GM10847 (cell line): ENCODE measurements around the gene CFAP58.

Experiments used
- POLR2A ChIP-seq: IDR thresholded peaks from 2 replicates; pipeline ENCODE4 v1.6.1; 2011; ENCODE audit not compliant: insufficient read length; ENCODE audit errors: extremely low read depth

CFAP58 gene

DNA sequence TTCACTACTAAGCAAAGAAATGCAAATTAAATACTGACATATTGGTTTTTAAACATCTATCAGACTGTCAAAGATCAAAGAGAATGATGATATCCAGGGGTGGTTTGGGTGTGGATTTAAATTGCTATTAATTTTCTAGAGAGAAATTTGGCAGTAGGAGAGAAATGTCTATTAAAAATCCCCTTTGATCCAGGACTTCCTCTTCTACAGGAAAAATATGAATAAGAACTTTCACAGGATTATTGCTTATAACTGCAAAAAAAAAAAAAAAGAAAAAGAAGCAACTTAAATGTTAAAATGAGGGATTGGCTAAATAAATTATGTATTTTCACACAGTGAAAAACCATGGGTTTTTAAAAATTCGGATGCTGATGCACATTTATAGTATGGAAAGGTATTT lies 21.0 kb downstream of the CFAP58 start:
- no peak for TF ChIP-seq POLR2A

DNA sequence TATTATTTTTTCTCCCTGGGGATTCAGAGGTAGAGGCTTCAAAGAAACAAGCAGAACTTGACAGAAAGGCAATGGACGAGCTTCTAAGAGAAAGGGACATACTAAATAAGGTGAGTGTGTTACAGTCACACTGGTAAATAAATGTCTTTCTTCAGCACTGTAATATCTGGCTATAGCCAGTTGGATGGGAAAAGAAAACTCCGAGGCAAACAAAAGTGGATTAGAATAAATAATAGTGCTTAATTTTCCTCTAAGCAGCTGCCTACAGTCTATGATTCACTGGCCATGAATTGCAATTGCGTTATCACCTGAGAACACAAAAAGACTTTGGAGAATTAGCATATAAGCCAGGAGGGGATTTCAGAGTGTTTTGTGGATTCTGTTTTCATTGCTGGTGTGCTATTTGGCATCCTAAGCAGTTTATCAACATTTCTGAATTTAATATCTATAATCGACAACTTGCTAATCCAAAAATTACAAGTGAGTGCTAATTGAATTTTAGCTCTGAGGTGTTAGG lies 23.2 kb downstream of the CFAP58 start:
- no peak for TF ChIP-seq POLR2A

DNA sequence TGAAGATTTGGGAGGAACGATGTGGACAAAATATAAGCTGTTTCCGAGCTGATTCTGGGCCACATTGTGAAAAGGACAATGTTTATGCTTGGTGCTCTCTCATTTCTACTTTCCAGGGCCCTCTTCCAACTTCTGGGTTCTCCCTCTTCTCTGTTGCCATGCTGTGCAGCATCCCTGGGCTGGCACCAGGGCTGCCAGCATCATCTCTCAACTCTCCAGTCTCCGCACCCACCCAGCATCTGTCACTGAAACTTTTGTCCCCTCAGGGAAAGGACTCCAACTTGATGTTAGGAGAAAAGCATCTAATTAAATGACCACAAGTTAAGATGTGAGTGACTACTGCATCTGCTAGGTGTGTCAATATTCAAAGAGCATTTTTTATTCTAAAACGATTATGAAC lies 26.7 kb downstream of the CFAP58 start:
- no peak for TF ChIP-seq POLR2A

DNA sequence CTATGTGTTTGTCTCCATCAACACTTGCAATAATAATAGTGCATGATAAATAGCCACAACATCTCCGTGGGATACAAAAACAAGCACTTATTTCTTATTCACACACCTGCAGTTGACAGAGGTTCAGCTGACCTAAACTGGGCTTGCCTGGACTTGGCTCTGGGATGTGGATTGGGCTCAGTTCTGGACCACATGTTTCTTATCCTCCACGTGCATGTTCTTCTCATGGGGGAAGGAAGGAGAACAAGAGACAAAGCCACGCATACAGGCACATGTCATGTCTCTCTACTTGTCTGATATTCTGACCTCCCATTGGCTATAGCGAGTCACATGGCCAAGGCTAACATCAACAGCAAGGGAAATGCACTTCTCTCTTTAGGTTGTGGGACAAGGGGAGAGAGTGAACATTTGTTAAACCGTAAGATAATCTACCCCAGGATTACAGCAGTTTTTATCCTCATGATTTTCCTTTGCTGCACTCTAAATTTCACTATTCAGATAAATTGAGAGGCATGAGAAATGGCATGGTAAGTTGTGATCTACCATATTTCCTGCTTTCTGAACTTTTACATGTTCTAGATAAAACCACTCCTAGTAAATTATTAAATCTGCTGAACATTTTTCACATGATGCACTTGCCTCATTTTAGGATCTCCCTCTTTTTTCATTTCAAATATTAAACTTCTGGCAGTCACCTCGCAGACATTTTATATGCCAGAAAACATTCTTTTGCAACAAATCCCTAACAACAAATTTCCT lies 33.7 kb downstream of the CFAP58 start:
- TF ChIP-seq POLR2A = no peak

DNA sequence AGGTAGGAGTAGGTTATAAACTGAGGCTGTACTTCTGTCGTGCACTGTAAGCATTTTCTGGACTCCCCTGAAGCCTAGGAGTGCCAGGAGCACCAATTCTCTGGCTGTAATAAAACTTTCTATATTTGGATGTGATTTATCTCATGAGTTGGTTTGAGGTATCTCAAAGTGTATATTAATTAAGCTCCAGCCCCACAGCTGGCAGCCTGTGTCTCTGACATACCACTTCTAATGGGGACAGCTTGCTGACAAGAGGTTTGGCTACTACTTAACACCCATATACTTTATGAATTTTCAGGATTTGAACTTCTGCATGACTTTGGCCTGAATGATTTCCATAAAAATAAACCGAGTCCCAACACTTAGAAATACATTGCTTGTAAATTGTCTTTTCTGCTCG lies 35.2 kb downstream of the CFAP58 start:
- no peak for TF ChIP-seq POLR2A

DNA sequence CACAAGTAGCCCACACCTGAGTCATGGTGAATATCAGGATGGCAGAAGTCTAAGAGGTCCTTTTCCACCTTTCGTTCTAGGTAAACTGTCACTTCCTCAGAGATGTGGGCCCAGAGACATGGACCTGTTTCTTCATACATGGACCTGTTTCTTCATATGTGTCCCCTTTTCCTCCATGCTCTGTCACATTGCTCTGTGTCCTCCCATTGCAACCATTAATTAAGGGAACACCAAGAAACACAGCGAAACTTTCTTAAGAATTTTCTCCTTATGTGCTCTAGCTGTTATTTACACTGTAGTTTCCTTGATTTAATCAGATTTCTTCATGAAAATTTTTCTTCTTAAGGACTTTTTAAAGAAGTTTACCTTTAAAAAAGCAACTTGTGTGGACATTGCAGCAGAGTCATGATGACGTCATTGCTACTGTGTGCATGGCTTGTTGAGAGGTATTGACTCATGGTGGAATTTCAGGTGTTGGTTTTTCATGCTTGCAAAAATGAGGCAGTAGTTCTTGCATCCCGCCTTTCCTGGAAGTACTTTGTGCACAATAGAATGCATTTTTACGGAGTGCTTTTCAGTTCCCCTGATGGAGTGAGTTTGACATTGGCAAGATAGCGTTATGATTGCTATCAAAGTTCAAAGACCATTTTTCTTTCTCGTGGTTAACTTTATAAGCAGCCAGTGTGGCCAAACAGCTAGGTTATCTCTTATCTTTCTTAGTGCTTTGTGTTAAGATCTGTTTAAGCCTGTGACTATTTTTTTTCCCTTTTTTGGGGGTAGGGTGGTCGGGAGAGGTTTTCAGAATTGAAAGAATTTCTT lies 37.7 kb downstream of the CFAP58 start:
- TF ChIP-seq POLR2A = no peak

DNA sequence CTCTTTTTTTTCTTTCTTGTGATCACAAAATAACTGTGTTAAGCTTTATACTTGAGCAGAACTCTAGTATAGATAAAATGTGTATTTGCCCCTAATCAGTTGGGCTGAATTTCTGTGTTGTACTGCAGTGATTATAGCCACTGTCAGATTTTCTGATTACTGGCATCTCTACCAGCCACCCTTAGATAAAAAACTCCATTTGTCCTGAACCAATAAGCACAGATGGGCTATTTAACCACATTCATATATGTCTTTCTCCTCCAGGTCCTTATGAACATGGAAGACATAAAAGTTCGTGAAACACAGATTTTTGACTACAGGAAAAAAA lies 38.3 kb downstream of the CFAP58 start:
- no peak for TF ChIP-seq POLR2A

DNA sequence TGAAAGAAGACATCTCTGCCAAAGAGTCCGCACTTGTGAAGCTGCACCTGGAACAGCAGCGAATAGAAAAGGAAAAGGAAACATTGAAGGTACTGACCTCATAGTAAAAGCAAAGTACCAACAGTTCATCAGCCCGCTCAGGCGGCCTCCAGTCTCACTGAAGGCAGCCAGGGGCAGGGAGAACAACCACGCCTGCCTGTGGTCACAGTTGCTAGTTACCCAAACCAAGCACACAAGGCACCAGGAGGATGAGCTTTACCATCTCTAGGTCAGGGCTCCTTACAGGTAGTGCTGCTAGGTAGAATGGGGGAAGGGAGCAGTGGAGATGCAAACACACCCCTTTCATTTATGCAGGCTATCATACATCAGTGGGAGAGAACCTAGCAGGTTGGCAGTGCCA lies 39.8 kb downstream of the CFAP58 start:
- TF ChIP-seq POLR2A = no peak

DNA sequence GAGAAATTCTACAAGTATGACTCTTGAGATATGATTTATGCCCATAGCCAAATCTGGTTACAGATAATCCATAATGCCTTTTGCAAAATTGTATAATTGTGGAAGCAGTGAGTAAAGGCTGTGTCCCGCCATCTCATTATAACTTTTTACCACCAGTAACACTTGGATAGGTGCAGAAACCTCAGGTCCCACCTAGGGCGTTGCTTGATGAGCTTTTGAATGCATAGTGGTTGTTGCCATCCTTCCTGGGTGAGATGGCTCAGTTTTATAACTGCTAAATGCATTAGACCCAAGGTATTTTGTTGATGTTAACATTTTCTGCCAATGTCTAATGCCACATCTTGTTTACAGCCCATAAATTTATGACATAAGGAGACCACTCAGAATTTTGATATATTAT lies 42.9 kb downstream of the CFAP58 start:
- TF ChIP-seq POLR2A = no peak

DNA sequence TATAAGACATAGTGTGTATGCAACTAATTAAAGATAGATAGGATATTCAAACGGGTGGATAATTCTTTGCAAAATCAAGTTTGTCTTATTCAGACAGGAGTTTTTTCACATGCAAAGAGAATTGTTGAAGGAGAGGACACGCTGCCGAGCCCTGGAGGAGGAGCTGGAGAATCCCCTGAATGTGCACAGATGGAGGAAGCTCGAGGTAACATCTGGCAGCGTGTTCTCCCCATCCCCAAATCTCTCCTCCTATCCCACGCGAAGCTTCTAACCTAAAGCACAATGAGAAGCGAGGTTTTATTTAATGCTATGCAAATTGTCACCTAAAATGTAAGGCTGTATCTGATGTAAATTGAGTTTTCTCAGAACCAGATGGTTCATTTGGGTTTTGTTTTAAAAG lies 50.0 kb downstream of the CFAP58 start:
- no peak for TF ChIP-seq POLR2A

DNA sequence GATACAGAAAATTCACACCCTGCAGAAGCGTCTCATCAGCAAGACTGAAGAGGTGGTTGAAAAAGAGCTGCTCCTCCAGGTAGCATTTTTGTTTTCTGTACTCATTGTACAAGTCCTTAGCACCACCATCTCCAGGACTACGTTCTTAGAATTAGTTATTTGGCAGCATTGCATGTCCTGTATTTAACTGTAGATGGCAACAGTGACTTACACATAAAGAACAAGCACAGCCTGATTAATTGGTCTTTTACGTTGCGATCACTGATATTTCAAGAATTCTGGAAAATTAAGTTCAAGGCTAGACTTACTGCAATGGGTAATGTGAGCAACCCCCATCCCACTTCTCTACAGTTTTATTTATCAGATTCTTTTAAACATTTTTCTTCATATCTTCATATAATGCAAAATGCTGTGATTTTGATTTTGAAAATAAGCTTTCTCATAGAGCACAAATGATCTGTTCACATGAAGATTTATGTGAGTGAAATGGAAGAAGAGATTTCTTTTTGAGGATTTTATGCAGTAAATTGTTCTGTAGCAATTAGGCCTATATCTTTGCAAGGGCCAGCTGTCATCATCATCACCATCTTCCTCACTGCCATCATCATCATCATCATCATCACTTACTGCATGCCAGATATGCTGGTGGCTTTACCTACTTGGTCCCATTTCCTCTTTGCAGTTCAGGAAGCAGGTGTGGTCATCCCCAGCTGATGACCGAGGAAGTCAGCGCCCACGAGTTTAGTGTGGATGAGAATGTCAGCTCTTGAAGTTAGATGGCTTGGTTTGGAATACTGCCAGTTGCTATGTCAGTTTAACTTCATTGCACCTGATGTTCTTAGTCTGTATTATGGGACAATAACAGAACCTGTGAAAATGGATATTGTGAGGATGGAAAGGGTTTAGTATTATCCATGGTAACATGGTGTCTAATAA lies 53.4 kb downstream of the CFAP58 start:
- no peak for TF ChIP-seq POLR2A

DNA sequence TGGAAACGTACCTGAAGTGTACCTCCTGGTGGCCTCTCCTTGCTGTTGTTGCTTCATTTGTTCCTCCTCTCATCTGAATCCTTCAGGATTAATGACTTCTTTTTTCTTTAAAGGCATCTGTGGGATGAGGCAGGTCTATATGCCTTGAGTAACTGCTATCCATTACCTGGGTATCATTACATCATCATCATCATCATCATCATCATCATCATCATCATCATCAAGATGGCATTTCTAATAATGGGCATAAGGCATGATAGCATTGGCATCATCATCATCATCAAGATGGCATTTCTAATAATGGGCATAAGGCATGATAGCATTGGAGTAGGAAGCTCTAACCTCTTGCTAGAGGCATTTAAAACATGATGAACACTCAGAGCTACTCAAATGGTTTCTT lies 59.9 kb downstream of the CFAP58 start:
- TF ChIP-seq POLR2A = no peak

DNA sequence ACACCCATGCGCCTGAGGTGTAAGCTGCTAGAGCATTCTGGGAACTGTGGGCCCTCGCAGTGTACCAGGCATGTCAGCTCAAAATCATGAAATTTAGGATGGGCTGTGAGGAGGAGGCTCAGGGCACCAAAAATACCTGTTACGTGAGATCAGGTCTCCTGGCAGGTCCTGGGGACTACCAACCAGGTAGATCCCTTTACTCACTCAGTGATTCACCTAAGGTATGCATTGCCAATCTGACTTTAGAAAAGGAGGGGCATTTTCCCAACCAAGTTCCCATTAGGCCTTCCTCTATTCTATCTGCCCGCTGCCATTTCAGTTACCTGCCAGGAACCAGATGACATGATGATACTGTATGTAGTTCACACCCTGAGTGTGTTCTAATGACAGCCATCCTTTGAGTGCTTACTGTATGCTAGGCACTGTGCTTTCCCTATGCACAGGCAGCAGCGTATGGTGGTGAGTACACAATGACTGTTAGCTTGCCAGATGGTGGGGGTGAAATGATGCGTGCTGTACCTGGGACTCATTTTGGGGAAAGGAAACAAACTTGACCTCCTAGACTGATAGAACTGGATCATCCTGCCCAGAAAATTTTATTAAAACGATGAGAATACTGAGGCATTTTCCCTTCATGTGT lies 62.0 kb downstream of the CFAP58 start:
- no peak for TF ChIP-seq POLR2A

DNA sequence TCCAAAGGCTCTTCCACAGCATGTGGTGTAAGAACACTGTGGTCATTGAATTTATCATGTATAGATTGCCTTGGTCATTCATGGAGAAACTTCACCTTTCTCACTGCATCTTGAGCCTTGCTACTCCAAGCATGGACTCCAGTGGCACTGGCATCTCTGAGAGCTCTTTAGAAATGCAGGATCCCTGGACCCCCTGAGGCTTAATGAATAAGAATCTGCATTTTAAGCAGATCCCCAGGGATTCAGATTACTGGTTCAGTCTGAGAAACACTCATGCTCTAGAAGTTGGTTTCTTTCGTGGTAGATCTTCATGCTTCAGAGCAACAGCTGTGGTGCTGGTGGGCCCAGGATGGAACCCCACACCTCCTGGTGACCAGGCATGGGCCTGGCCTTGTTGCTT lies 63.2 kb downstream of the CFAP58 start:
- no peak for TF ChIP-seq POLR2A
